Measurements from ENCODE around the gene CREB5. TPM values are rescaled to one million over a fixed set of nuclear protein-coding genes. Genes with fewer than 3 reads are reported as not detected.

The CREB5 gene
- total and polyA plus RNA-seq, 2 of the 8 experiments (the other 6 are each of a cell fraction or from before 2014, with no cell fraction given) = 2.4 to 2.7 TPM

DNA sequence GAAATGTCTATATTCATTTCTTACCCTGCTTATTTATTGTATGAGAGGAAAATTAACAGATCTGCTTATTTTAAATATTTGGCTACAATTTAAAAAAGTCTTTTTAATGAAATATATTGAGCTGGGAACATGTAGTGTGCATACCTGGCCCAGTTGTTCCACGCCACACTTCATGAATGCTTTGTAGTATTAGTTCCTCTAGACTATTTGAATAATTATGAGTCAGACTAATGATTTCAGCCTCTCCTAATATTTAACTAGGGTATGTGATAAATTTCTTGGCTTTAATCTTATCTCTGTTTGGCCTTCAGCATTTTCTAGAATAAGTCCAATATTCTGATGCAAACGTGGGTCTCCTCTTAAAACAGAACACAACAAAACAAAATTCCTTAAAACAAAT, 226.6 kb downstream of the CREB5 start:
- Histone ChIP-seq H3K18ac (ENCODE audit: extremely low read depth, low read length) (no peak overlapping the region), H3K9me3 (ENCODE audit: insufficient read depth in 2 of 2, low read depth in 1 of 2, low read length in 1 of 2) (no peaks in the 10 kb centered on the region), H2BK20ac (ENCODE audit: low read length) (no peak overlapping the region), H3K4ac (replicated peaks; ENCODE audit: insufficient read length, low read depth, low read length) (no peak overlapping the region), H3K27me3 (replicated peaks in 1 of 4; ENCODE audit: control insufficient read depth in 3 of 4, extremely low read depth in 1 of 4, insufficient read depth in 3 of 4, low read length in 3 of 4) (no peaks in the 10 kb centered on the region), H3K4me1 (replicated peaks in 1 of 4; ENCODE audit: control insufficient read depth in 3 of 4, insufficient read depth in 4 of 4, low read length in 3 of 4) (peaks cover 3 to 9% (median 5%) of the 10 kb centered on the region in 4 experiments; a peak in 3 of 7 replicates), H3K79me2 (ENCODE audit: control insufficient read depth in 1 of 2, insufficient read depth in 2 of 2, low read length in 2 of 2) (no peaks in the 10 kb centered on the region), H3K23ac (ENCODE audit: insufficient read length) (no peak overlapping the region), H2AFZ (ENCODE audit: low read length) (no peak overlapping the region), H4K8ac (ENCODE audit: extremely low read depth, insufficient read depth, low read length) (no peak overlapping the region), H3K56ac (replicated peaks; ENCODE audit: insufficient read length, low read depth, low read length) (no peak overlapping the region), H2AK5ac (ENCODE audit: low read depth, low read length) (no peak overlapping the region), H3K4me3 (ENCODE audit: extremely low read depth in 1 of 4, insufficient read depth in 2 of 4, low read depth in 3 of 4, low read length in 4 of 4) (no peak overlapping the region), H2BK15ac (ENCODE audit: low read length) (no peak overlapping the region), H3K79me1 (ENCODE audit: low read depth, low read length) (no peaks in the 10 kb centered on the region), H3K36me3 (ENCODE audit: control insufficient read depth in 2 of 4, insufficient read depth in 4 of 4, low read length in 3 of 4) (no peaks in the 10 kb centered on the region), H3K23me2 (ENCODE audit: low read depth, low read length) (no peaks in the 10 kb centered on the region), H3K27ac (ENCODE audit: low read depth, low read length) (no peak overlapping the region), H3K14ac (ENCODE audit: insufficient read length) (no peak overlapping the region), H4K5ac (ENCODE audit: insufficient read length, low read depth, low read length) (no peak overlapping the region), H2BK12ac (ENCODE audit: low read depth, low read length) (no peak overlapping the region), H2BK5ac (ENCODE audit: low read depth, low read length) (no peak overlapping the region), H4K91ac (replicated peaks; ENCODE audit: insufficient read length, low read length) (no peak overlapping the region), H2BK120ac (replicated peaks; ENCODE audit: low read depth, low read length) (no peak overlapping the region), H4K20me1 (replicated peaks in 1 of 2; ENCODE audit: control insufficient read depth in 1 of 2, insufficient read depth in 2 of 2, low read length in 2 of 2) (no peaks in the 10 kb centered on the region), H3K9ac (replicated peaks in 1 of 4; ENCODE audit: extremely low read depth in 1 of 4, low read depth in 3 of 4, low read length in 3 of 4) (no peak overlapping the region), H3K4me2 (ENCODE audit: insufficient read depth in 1 of 2, low read depth in 2 of 2, low read length in 2 of 2) (no peak overlapping the region)
- ChIA-PET CTCF (ENCODE audit: partially characterized antibody) (interaction anchor here (1.1 to 1.3 kb wide), 3 partner anchors 13 to 129 kb away, joined by 3 read pairs; no protein-coding TSS in a partner anchor), POLR2A (ENCODE audit: partially characterized antibody) (no interaction called here)
- WGBS, 2 experiments (ENCODE audit: extremely low coverage in 1 of 2, insufficient coverage in 1 of 2, insufficient read length in 1 of 2, insufficient replicate concordance in 2 of 2, low coverage in 1 of 2, low lambda C conversion rate in 2 of 2, missing lambda C conversion rate in 1 of 2) = 92% methylated on average over 2 of the region's 2 CpGs; no CpG with 5 or more reads in 1 of the 2 experiments
- DNase-seq (ENCODE audit: low read depth in 1 of 2, low spot score in 2 of 2) (no peak), FAIRE-seq (no peak)
- TF ChIP-seq KDM4A (IDR thresholded peaks at IDR 0.05; ENCODE audit: low read depth, low read length, severe bottlenecking) (no peak), KDM5A (IDR thresholded peaks at IDR 0.05; ENCODE audit: low read length) (no peak), GTF2F1 (IDR thresholded peaks at IDR 0.05; ENCODE audit: borderline replicate concordance, low read depth, low read length) (no peak), CHD2 (IDR thresholded peaks at IDR 0.05; ENCODE audit: low read length) (no peak)
